Activated CD8-positive, alpha-beta memory T cell treated with anti-CD3 and anti-CD28 coated beads, Interleukin-2, amount 50 U/mL, for 1 hour (primary cell): ENCODE data around the gene ARSG.

ENCODE experiments used
- DNase-seq: peaks from one replicate; pipeline ENCODE4 v3.0.0-alpha.2; 2020; ENCODE audit errors: extremely low read depth

The ARSG gene

DNA sequence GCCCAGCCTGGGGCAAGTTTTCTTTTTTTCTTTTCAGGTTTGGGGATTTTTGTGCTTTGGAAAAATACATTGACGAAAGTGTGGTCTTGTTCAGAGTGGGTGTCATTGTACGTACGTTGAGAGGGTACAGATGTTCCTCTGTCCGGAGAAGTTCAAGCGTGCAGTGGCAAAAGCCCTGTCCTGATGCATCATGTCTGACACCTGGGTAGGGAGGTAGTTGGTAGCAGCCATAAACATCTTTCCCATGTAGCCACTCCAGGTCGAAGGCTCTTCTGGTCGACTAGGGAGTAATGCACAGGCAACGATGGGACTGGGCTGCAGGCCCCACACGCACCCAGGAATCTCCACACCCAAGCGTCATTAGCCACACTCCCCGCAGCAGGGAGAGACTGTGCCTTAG is 138.6 kb downstream of the ARSG start:
- DNase-seq: no peak

DNA sequence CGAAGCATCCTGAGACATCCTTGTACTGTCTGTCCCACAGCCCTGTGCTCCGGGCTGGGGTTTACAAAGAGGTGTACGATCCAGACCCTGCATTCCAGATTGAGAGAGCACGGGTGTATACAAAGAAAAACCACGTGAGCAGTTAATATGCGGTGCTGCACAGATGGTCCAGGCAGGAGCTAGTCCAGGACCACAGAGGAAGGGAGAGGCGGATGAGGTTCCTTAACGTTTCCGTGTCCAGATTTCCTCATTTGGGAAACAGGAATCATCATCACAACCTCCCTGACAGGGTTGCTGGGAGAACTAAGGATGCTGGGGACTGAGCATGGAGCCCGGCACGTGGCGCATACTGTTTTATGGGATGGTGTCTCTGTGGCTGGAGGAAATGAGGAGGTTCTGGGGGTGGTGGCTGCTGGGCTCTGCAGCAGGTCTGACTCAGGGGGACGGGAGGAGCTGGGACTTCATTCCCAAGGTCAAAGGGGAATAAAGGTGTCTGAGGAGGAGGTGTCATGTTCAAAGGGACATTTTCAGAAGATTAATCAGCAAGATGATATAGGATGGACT is 139.8 kb downstream of the ARSG start:
- DNase-seq: no peak

DNA sequence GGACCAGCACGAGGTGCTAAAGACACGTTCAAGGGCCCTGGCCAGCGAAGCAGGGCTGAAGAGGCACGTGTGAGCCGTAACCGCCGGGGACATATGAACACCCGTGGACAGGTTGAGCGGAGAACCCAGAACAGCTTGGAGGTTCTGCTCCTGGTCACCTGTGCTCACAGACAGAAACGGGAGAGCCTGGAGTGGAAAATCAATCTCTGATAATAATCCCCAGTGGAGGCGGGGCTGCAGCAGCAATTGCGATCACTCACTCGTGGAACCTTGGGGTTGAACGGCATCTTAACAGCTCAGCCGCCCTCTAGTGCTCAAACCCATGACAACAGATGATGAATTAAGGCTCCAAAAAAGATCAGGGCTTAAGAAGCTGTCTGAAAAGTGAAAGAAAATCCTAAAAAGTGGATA is 140.4 kb downstream of the ARSG start:
- DNase-seq: no peak

DNA sequence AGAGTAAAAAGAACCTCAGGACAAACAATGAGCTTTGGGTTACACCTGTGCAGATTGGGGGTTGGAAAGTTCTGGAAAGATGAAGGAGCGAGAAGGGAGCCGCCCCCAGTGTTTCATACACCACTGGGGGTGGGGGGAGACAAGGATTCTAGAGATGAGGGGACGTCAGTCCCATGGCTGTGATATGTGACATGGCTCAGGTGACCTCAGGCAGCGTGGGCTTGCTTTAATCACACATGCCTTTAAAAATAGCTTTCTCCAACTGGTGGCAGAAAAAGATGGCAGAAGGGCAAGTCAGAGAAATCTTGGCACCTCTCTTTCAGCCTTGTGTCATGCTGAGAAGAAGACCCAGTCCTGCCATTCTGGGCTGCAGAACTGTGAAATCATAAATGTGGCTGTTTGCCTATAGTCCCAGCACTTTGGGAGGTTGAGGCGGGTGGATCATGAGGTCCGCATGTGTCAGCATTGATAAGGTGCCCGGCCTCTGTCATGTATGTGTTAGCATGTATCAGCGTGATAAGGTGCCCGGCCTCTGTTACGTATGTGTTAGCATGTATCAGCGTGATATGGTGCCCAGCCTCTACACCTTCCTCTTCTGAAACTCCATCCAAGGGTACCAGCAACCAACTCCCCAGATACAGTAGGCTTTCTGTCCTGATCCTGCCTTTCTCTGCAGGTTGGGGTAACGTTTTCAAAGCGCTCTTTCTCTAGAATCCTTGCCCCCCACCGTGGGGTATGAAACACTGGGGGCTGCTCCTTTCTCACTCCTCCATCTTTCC is 141.0 kb downstream of the ARSG start:
- DNase-seq: no peak

DNA sequence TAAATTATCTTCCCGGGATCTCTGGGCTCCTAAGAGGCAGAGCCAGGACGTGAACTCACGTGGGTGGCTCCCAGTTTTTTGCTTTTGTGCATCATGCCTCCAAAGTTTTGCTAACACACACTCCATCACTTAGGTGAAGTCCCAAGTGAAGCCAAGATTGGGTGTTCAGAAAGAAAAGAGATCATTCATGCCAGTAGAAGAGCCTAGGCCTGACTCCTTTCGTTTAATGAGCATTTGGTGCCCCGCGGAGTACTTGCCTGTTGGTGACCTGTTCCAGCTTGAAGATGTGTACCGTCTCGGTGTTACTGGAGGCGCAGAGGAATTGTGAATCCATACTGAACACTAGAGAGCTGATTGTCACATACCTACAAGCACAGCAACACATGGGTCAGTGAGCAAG is 141.9 kb downstream of the ARSG start:
- DNase-seq: no peak

DNA sequence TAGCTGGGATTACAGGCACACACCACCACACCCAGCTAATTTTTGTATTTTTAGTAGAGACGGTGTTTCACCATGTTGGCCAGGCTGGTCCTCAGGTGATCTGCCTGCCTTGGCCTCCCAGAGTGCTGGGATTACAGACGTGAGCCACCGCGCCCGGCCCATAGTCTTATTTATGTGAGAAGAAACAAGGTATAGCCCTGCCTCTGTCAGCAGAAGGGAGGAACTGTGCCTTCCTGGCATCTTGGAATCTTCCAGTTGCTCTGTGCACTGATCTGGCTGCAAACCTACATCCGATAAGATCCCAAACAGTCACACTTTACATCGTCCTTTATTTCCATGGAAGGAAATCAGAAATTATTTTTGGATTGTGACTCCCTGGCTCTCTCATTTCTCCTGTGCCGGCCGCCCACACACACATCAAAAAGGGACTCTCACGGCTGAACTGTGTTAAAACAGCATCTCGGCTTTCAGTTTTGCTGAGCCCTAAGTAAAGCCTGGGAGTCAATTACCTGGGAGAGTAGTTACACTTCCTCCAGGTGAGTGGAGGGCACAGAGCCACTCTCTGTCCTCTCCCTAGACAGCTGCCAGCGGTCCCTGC is 142.7 kb downstream of the ARSG start:
- DNase-seq: no peak

DNA sequence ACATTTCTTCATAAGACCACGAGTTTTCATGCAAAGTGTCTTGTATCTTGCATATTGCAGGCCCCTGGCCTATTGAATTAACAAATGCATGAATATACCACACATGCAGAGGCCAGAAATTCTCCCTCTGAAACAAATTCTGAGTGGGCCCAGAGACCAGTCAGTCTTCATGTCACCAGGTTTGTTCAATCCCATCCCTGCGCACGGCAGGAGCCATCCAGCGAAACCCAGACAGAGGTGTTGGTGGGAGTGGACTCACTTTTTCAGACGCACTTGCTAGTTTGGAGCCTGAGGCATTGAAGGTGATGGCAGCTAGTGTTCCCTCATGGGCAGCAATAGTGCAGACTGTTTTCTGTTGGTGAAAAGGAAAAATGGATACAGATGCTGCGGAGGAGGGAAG is 144.1 kb downstream of the ARSG start:
- no peak for DNase-seq

DNA sequence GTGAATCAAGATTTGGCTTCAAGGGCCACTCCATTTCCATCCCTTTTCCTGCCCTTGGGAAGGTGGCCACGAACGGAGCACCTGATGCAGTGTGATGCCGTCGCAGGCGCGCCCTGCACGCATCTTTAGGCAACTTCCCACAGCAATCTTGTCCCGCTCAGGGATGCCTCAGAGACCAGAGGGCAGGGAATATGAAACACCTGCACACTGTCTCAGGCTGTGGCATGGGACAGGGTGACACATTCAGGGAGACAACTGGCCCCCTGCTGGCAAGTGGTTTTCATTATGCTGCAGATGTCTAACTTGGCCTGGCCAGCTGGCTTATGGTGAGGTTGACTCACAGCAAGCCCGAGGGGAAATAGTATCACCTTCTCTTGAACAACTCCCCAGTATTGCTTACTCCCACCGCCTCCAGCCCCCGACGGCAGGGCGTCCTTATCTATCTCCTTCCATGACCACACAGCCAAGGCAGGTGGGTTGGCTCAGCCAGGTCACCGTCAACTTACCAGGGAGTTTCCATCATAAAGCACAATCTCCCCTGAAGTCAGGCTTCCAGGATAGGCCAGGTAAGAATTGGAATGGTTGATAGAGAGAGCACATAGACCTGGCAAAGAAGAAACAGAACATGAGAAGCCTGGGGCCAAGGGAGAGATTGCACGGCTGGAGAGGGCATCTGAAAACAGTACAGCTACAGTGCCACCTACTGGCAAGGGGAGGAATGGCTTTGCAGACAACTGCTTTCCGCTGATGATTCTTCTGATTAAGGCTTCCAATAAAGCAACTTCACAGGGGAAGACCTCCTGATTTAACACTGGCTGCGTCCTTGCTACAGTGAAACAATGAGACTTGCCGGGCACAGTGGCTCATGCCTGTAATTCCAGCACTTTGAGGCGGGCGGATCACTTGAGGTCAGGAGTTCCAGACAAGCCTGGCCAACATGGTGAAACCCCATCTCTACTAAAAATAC is 144.9 kb downstream of the ARSG start:
- peak; percentile 60 for DNase-seq

DNA sequence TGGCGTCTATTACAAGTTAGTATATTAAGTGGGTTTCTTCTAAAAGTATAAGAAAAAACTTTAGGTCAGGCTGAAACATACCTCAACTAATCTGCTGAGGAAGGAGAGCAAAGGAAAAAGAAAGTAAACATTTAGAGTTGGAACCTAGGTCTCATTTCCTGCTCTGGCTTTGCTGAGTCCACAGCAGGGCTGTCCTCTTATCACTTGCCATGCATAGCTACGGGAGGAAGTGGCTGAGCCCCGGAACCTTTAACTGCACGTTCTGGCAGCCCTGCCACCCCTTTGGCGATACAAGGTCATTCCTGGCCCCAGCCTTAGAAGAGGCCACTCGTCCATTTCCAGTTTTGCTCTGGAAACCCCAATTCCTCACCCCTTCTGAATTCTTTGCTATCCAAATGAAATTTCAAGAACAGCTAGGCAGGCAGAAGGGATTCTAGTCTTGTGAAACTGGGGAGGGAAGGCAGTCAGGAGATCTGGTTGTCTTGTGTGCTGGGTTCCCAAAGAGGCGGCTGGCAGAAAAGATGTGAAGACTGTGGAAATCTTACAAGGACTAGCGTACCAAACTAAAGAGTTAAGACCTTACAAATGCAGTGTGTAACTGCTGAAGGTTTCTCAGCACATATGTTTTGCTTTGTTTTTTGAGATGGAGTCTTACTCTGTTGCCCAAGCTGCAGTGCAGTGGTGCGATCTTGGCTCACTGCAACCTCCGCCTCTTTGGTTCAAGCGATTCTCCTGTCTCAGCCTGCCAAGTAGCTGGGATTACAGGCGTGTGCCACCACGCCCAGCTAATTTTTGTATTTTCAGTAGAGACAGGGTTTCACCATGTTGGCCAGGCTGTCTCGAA is 146.9 kb downstream of the ARSG start:
- no peak for DNase-seq

DNA sequence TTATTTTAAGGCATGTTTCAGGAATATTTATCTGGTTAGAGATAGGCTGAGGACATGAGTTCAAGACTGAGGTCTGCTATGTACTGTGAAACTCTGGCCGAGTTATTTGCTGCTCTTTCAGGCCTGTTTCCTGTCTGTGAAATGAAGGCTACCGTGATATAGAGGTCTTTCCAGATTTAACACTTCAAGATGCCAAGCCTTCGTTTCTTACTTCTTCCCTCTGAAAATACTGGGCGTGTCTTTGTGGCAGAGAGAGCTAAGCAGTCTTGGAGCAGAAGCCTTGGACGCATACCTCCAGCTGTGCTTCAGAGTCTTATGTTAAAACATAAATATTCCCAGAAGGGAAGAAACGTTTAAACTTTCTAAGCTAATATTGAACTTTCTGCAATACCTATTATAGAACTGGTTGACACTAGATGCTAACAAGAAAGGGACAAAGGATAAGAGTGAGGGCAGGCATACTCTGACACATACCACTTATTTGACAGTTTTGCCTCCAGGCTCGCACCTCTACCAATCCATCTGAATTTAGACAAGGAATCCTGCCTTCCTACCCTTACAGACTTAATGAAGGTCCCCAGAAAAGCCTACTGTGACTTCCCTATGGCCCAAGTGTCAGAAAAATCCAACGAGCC is 148.5 kb downstream of the ARSG start:
- no peak for DNase-seq

DNA sequence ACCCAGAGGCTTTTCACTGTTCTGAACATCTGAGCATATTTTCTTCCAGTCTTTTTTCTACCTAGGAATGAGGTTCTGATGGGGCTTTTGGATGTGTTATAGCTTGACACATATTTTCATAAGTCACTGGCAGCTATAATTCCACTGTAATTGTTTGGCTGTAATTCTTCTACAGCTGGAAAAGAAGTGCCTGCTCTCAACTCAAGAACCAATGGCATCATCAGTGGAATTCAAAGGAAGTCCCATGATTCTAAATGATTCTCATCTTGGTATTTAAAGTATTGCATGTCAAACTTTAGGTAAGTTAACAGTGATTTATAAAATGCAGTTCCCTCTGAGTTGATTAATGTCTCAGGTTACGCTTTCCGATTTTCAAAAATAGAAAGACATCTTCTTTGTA is 149.2 kb downstream of the ARSG start:
- no peak for DNase-seq

DNA sequence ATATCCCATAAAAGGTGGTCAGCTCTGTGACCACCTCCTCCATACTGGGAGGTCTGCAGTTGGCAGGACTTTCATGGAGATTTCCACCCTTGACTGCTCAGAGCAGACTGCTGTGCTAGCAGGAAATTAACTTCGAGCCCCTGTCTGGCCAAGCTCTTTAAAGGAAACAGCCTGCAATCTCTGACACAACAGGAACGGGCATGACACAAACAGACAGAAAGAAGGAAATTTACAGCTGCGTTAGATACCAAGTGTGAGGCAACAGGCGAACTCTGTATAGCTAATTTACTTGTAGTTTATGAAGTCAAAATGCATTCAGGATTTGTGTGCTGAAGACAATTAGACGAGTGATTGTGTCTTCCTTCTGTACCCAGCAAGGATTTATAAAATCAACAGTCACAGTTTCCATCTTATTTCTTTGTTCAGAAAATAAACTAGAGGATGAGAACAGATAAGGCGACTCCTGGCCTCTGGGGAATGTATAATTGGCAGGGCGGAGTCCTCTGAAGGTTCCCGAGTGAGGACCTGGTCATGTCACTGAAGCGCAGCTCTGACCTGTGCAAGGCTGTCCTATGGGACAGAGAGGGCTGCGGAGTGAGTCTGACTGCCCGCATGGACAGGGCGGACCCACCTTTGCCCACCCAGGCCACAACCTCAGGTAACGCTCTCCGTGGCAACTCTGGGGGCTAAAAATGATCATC is 149.9 kb downstream of the ARSG start:
- DNase-seq: no peak

DNA sequence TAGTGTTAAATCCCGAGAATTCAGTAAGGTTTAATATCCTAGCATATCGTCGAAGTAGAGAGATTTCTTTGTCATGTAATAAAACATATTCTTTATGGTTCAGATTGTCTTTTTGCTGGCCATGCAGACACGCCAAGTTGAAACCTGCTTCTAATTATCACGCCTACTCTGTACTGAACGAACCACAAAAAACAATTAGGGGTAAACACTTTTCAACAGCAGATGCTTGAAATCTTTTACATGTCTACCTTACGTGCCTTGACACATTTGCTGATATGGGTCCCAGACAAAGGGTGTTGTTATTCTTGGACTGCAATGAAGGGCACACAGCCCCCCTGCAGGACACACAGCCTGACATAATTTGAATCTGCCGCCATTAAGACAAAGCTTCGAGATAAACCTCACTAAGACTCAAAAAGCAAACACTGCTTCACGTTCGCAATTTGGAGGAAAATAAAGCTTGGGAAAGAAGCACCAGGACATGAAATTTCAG is 152.7 kb downstream of the ARSG start:
- no peak for DNase-seq

DNA sequence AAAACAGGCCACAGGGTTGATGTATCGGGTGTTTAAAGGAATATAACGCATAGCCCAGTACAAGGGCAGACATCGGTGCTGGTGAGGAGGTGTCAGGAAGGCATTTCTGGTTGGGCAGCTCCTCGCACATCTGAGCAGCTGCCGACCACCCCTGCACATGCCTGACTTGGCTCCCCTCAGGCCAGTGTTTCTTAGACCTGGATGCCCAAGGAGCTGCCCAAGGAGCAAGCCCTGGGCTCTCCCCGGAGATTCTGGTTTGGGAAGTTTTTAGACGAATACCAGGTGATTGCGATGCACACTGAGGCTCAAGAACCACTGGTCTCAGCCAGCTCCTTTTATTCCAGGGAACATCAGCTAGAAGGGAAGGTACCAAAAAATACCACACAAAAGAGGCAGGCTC is 154.4 kb downstream of the ARSG start:
- DNase-seq: no peak

DNA sequence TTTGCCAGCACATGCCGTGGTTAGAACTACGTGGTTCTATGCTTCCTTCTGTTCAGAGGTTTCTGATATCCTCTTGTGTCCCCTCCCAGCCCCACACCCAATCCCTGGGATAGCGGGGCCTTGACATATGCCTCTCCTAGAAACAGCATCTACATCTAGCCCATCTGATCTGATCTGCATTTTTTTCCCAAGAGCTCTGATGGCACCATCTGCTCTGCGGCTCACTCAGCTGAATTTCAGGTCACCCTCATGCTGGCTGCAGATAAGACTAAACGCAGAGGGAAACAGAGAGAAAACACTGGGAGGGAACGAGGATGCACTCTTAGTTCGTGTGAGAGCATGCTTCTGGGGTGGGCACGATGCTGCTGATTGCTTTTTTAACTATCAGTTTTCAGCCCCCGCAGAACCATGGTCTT is 155.3 kb downstream of the ARSG start:
- DNase-seq: no peak

DNA sequence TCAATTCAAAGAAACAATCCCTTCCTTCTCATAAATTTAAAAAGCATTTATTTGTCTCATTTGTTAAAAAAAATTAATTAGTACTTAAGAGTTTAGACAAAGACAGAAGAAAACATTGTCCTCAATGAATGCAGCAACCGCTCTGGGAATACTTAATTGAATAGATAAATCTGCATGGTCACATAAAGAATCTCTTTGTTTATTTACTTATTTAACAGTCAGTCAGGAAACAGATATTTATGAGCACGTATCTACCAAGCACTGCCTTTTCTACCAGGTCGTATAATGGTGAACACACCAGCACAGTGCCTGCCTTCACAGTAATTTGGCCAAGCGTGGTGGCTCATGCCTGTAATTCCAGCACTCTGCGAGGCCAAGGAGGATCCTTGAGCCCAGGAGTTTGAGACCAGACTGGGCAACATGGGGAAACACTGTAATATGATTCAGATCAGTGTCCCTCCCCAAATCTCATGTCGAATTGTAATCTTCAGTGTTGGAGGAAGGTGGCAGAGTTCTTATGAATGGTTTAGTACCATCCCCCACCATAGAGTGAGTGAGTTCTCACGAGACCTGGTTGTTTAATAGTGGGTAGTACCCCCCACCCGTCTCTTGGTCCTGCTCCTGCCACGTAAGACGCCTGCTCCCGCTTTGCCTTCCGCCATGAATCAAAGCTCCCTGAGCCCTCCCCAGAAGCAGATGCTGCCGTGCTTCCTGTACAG is 157.9 kb downstream of the ARSG start:
- DNase-seq: no peak

DNA sequence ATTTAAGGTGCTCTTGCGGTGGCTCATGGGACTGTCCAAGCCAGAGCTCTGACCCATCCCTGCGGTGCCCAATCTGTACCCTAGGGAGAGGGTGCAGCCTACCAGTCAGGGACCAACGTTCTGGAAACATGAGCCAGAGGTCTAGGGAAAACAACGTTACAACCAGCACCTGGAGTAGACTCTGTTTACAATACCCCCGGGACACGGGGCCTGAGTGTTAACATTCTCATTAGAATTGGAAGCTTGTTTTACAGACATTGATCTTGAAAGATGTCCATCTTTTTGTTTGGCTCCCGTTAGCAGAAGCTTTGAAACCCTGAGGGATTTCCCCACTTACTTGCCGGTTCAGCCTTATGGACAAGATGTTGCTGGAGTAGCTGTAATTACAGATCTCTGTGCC is 159.1 kb downstream of the ARSG start:
- DNase-seq: no peak

DNA sequence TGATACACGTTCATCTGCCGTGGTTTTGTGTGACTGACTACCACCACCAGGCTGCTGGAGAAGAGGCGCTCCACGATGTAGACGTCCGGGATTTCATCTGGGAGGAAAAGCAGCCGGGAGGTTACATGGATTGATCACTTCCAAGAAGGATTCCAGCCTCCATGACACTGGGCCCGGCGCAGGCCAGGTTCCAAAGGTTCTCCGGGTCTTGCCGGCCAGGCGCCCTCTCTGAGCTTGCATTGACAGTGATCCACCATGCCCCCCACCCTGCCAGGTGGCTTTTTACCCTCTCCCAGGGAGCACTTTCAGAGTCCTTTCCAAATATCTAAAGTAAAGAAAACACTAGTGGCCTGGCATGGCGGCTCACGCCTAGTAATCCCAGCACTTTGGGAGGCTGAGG is 159.5 kb downstream of the ARSG start:
- no peak for DNase-seq

DNA sequence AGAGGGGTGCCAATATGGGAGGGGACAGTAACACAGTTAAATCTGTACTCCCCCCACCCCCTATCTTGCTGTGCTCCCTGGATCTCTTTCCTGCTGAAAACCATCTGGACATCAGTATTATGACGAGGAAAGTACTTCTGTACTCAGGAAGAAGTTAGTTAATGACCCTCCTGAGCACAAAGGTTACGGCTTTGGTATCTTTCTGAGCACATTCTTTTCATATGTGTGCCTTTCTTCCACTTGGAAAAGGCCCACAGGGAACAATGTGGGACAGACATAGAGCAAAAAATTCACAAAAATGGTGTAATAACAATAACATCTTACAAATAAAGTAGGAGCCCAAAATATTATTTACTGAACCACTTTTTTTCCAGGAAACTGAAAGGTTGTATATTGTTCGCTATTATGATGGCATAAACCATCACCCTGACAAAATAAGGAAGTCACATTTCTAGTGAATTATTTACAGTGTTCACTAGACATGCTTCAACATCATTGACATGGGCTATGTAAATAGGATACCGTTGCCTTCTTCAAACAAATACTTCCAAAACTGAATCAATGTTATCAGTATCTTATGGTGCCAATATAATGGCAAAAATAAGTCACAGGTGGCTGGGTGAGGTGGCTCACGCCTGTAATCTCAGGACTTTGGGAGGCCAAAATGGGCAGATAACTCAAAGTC is 160.5 kb downstream of the ARSG start:
- DNase-seq: no peak
